ENCODE measurements around the gene SEL1L2.

The SEL1L2 gene

DNA sequence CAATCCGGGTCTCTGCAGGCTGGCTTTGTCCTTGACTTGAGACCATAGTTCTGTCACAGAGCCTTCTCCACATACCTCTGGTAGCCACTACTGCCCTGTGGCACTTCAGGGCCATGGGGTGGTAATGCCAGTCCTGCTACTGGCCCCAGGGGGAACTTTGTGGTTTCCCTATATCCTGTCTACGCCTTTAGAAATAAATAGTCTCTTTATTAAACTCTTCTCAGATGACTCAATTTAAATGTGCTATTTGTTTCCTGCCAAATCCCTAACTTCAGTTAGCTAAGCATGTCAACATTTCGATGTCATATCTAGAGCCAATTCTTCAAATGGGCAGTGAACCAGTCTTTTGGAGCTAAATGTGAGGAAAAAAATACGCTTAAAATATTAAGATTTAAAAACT lies 60.1 kb downstream of the SEL1L2 start:
- DNase-seq (ENCODE audit: low read depth in 3 of 3): no peak

DNA sequence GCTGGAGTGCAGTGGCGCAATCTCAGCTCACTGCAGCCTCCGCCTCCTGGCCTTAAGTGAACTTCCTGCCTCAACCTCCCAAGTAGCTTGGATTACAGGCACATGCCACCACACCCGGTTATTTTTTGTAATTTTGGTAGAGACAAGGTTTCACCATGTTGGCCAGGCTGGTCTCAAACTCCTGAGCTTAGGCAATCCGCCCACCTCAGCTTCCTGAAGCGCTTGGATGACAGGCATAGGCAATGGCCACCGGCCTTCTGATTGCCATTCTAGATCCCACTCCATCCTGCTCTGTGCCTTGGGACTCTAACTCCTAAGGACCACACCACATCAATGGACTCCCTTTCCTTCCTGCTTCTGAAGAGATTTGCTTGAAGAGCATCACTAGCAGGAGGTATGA lies 60.6 kb downstream of the SEL1L2 start:
- DNase-seq (ENCODE audit: low read depth in 3 of 3): no peak

DNA sequence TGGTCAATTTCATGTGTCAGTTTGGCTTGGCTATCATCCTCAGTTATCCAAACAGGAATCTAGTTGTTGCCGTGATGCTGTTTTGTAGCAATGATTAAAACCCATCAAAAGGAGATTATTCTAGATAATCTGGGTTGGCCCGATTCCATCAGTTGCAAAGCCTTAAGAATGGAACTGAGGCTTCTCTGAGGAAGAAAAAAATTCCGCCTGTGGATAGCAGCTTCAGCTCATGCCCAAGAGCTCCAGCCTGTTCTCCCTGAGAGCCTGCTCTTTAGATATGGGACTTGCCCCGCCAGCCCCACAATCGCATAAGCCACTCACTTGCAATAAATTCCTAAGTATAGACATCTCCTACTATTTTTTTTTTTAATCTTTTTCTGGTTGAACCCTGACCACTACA lies 61.5 kb downstream of the SEL1L2 start:
- no peak for DNase-seq (ENCODE audit: low read depth in 3 of 3)

DNA sequence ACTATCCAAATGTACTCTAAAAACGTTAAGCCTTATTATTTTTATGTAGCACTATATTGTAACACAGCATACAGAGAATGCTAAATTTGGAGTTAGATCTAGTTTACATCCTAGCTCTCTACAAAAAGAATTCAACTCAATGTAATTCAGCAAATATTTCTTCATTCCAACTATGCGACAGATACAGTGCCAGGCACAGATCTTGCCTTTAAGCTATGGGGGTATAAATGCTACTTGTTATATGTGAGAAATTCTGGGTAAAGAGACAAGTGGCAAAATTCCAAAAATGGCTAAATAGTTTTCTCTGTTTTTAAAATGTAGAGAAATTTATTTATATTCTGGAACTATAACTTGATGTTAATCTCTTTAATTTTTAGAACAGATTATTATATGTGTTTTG lies 63.2 kb downstream of the SEL1L2 start:
- DNase-seq (ENCODE audit: low read depth in 3 of 3): no peak

DNA sequence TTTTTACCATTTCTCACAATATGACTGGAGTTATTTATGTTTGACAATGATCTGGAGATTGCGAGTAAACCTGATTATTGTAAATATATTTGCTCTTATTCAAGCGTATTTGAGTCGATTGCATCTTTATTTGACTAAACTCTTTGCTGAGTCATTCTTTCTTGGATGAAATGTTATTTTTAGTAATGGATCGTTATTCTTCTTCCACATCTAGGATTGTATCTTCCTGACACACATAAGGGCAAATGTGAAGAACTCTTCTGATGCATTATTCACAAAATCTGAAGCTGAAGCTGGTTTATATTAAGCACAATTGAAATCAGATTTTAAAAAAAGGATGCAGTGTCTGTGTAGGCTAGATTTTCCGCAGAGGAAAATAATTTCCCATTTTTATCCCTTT lies 68.2 kb downstream of the SEL1L2 start:
- no peak for DNase-seq (ENCODE audit: low read depth in 3 of 3)

DNA sequence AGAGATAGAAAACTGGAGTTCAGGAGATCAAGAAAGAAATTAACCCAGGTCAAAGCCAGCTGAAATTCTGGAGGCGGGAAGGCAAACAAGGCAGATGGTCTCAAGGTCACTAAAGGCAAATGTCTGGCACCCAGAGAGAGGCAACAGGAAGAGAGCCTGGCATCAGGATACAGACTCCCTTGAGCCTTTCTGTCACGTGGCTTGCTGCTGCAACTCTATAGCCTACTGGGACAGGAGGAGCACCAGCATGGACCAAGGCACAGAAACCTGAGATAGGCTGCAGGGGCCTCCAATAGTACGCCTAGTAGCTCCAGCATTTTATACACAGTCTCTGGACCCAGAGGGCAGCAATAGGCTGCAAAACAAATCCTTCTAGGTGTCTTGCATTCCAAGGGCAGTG lies 75.1 kb downstream of the SEL1L2 start:
- no peak for DNase-seq (ENCODE audit: low read depth in 3 of 3)

DNA sequence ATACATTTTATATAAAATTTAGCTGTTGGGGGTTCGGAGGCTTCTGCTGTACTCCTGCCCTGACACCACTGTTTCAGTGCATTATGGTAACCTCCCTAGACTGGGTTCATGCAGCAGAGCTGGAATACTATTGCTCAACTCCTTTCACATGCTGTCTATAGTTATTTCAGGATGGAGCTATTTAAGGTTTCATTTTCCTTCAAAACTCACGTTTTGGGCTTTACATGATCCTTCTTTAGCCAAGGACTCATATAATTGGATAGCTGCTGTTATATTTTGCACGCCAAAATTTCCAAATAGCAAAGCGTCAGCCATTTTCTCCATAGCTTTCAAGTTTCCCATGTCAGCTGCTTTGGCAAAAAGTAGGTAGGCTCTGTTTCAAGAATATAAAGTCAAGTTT lies 76.8 kb downstream of the SEL1L2 start:
- DNase-seq (ENCODE audit: low read depth in 3 of 3): no peak

DNA sequence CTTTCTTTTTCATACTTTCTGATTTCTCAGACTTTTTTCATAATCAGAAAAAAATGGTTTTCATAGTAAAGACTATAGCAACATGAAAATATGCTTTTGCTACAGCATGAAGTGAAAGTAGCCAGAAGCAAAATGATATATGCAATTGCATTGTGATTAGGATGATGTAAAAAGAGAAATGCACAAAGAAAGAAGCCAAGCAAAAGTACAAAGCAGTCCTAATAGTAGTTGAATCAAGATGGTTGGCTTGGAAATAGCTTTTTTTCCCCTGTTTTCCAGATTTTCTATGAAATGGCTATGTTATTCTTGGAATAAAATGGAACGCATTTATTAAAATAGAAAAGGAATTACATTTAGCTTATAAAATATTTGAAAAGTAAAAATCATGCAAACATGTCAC lies 77.3 kb downstream of the SEL1L2 start:
- no peak for DNase-seq (ENCODE audit: low read depth in 3 of 3)

DNA sequence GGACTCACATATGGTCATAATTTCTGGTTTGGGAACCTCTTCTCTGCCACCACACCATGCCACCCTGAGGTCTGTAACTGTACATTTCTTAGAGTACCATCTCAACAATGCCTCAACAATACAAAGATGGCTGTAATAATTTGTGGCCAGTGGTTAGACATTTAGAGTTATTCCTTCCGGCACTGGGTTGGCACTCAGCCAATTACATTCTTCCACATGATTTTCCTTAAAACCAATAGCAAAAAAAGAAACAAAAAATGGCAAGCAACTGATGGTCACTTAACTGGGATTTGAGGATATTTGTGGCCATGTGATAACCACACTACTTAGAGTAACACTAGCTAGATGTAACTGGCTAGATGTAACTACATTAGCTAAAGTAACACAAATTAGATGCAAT lies 79.9 kb downstream of the SEL1L2 start:
- no peak for DNase-seq (ENCODE audit: low read depth in 3 of 3)

DNA sequence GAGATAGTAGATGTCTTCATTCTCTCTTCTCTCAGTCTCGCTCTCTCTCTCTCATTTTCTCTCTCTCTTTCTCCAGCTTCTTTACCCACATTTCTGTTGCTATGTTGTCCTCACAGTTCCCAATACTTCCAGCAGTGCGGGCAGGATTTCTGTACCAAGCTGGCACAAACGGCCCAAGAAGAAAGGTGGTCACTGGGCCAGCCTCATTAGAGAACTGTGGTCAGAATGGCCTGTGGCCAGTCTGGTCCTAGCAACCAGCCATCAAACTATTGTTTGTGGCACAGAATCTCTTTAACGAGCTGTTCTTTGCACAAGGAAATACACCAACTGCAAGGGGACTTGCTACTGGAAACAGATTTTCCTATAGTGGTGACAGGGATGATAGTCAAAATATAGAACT lies 81.3 kb downstream of the SEL1L2 start:
- DNase-seq (ENCODE audit: low read depth in 3 of 3): no peak

DNA sequence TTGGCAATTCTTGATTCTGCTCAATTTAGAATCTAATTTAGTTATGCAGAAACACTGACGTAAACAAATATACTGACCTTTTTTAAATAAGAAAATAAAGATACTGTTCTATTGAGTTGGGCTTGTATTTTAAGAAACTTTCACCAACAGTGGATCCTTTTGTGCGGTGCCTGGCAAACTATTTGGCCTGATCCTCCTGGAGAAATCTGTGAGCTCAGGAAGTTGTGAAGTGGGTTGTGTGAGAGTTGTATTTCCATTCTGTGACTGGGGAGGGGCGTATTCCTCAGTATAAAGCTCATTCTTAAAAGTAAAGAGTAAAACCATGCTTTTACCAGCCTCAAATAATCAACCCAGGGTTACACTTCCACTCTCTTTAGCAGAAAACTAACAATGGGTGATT lies 85.6 kb downstream of the SEL1L2 start:
- no peak for DNase-seq (ENCODE audit: low read depth in 3 of 3)

DNA sequence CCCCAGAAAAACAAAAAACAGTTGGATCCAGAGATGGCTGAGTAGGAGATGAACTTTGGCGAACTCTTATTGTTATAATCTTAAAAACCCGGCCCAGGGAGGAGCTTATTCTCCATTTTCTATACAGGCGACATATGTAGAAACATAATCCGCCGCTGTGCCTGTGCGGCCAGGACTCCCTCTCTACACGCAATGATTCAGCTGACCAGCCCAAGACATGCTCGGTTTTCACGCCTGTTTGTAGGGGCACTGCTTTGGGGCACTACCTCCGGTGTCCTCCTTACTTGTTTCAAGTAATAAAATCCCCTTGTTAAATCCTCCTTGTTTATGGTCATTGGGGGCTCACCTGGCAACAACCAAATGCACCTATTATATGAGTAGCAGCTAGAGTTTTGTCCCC lies 89.9 kb downstream of the SEL1L2 start:
- DNase-seq (ENCODE audit: low read depth in 3 of 3): no peak

DNA sequence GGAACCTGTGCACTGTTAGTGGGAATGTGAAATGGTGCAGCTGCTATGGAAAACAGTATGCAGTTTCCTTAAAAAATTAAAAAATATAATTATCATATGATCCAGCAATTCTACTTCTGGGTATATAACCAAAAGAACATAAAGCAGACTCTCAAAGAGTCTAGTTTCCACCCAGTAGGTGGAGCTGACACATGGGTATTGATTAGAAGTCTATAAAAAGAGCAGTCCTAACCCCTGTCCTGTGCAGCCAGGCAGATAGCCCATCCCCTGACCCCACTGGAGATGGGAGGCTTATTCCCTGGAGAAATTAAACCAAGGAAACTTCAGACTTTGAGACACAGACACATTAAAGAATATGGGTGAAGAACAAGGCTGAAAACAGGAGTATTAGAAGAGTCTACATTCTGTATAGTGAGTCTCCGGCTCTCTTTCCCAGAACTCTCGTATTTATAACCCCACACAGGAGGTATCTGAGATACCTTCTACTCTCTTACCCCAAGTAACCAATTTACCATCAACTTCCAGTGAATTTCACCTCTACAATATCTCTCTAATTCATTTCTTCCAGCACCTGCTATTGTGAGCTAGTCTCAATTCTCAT lies 92.3 kb downstream of the SEL1L2 start:
- no peak for DNase-seq (ENCODE audit: low read depth in 3 of 3)

DNA sequence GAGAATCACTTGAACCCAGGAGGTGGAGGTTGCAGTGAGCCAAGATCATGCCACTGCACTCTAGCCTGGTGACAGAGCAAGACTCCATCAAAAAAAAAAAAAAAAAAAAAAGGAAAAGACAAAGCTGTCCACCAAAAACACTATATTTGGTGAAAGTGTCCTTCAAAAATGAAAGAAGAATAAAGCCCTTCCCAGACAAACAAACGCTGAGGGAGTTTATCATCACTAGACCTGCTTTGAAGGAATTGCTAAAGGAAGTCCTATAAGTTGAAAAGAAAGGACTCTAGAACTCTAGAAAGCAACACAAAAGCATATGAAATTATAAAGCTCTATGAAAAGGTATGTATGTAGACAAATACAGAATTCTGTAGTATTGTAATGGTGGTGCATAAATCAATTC lies 98.8 kb downstream of the SEL1L2 start:
- DNase-seq (ENCODE audit: low read depth in 3 of 3): no peak

DNA sequence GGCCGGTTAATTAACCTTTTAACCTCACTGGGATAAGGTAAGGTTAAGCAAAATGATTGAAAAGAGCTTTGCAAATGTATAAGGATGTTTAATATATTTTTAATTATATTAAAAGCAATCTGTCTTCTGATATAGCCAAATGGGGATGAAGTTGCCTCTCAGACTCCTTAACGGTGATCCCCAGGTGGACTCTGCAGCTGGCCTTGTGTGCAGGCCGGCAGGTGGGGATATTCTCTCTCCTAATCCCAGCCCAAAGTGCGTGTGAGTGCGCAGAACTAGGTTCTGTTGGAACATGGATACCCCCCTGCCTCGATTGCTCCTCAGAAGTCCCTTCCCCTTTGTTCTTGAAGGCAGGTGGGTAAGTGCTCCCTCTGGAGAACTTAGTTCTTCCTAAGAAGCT lies 105.6 kb downstream of the SEL1L2 start:
- DNase-seq (ENCODE audit: low read depth in 3 of 3): no peak

DNA sequence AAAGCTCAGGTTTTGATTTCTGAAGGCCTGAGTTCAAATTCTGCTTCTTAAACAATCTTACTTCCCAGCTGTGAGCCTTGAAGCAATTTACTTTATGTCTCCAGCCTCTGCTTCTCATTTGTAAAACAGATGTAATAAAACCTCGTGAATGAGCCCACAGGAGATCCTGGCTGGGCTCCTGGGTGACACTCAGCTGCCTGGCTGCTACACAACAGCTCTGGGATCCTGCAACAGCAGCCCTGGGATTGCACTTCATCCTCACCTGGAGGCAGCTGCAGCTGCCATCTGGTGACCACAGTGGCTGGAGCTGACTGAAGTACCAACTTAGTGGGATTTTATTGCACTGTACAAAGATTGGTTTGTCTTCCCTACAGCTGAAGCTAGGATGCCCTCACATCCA lies 107.0 kb downstream of the SEL1L2 start:
- no peak for DNase-seq (ENCODE audit: low read depth in 3 of 3)

DNA sequence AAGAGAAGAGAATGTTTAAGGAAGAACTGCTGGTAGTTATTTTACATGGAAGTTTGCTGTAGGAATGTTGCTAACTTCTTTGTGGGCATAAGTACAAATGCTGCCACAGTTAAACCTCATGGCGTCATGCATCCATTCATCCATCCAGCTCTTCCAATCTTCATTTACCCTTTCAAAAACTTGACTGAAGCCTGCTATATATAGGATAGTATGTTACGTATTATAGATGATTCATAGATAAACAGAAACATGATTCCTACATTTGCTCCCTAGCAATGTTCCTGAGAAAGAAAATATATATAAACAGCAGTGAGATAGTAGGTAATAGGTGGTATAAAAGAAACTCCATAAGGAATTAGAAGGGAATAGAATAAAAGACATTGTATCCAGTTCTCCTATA lies 111.8 kb downstream of the SEL1L2 start:
- no peak for DNase-seq (ENCODE audit: low read depth in 3 of 3)

DNA sequence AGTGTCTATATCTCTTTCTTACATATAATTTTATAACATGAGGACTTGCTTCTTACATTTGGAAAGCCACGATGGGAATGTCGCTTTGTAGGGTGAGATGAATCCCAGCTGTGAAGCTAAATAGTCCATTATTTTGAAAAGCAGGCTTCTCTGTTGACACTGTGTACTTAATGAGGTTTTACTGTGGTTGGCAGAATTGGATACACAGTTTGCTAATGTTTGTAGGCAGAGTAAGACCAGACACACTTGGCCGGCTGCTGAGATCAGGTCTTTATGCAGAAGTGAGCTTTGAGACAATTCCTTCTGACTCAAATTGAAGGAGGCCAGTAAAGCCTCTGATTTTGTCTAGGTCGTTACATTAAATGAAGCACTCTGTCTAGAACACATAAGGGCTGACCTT lies 112.6 kb downstream of the SEL1L2 start:
- DNase-seq (ENCODE audit: low read depth in 3 of 3): no peak

DNA sequence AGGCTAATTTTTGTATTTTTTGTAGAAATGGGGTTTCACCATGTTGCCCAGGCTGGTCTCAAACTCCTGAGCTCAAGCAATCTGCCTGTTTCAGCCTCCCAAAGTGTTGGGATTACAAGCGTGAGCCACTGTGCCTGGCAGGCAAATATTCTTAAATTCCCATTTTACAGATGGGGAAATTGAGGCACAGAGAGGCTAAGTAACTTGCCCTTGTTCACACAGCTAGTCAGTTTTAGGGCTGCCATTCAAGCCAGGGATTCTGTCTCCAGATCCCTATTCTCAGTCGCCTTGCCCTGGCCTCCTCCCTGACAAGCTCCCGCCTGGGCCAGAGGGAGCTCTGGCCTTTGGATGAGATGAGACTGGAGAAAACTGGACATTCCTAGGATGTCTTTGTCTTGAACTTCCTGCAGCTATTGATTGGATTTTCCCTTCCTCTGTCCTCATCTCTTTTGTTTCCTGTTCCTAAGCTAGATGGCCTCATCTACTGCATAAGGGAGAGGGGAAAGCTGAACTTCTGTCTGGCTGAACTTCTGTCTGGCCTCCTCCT lies 115.1 kb downstream of the SEL1L2 start:
- no peak for DNase-seq (ENCODE audit: low read depth in 3 of 3)

DNA sequence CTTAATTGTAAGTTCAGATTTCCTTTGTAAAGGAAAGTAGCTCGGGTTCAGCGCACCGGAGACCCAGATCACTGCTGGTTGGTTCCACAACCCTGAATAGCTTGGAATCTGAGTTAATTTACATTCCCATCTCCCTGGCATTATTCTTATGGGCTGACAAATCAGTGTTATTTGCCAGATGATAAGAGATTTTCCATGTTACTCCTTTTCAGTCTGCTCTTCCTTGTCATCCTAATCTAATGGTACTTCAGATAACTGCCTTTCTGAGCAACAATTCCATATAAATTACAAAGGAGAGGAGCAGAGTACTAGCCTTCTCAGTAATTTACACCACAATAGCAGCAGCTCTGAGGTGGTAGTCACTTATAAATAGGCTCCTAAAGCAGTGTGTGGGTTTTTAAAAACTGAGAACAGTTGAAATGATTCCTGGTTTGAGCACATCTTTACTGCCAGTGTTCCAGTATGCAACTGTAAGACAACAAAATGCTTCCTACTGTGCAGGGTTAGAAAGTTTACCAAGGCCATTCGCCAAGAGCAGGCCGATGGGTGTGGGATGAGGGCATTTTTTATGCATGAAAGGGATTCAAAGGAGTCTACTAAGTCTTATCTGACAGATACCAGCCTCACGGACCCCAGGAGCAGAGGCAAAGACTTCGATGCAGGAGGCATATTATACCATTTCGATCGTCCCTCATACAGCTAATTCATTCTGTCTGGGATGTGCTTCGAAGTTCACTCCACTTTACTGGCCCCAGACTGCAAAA lies 115.8 kb downstream of the SEL1L2 start:
- no peak for DNase-seq (ENCODE audit: low read depth in 3 of 3)

DNA sequence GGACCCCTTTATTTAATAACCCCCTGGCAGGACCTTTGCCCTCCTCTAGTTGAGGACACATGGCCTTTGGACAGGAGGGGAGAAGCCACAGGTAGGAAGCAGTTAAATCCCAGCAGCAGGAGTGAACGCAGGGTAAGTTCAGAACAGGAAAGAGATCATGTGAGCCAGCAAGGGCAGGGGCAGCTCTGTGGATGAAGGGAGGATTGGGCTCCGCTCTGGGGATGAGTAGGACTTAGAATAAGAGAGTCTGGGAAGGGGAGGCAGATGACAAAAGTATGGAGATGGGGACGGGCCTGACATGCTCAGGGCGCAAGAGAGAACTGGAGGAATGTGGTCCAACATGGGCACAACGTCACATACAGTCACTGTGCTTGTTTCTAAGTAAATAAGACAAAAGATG lies 116.6 kb downstream of the SEL1L2 start:
- no peak for DNase-seq (ENCODE audit: low read depth in 3 of 3)

DNA sequence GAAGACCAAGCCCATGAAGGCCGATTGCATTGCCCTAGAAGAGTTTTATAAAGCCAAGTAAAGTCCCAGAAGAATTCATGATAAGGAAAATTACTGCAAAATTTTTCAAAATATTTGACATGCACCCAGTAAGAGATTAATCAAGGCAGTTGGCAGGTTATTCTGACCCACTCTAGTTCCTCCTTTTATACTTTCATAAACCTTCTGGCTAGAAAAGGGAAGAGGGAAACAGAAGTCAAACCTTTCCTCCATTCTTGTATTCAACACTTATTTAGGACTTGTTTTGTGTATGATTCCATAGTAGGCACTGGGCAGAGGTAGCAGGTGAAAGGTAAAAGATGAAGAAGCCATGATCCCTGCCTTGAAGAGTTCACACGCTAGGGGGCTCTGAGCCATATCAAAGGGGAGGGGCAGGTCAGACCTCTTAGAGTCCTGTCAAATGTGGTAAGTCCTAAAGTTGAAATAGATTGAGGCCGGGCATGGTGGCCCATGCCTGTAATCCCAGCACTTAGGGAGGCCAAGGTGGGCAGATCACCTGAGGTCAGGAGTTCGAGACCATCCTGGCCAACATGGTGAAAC lies 120.2 kb downstream of the SEL1L2 start:
- DNase-seq (ENCODE audit: low read depth in 3 of 3): no peak

DNA sequence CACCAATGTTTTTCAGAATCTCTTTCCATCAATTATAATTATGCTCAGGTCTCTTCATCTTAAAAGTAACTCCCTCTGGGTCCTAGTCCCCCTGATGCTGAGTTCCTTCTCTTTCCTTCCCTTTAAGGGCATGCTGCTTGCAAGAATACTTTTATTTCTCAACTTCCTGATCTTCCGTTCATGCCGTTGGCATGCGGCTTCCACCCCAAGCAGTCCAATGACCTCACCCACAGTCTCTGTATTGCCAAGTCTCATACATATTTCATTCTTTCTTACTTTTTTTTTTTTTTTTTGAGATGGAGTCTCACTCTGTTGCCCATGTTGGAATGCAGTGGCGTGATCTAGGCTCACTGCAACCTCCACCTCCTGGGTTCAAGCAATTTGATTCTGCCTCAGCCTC lies 122.1 kb downstream of the SEL1L2 start:
- DNase-seq (ENCODE audit: low read depth in 3 of 3): no peak

Data from stimulated activated CD4-positive, alpha-beta T cell treated with anti-CD3 and anti-CD28 coated beads, TNF-alpha, amount 100 ng/mL, for 48 hours (primary cell).